Effector CD4-positive, alpha-beta T cell (primary cell): Measurements from ENCODE around the gene PAM16.

ENCODE experiments used
- DNase-seq: peaks from one replicate; pipeline ENCODE4 v3.0.0-alpha.2; 2020

Gene PAM16

GRCh38 chr16:4293822-4294457 is 57.2 kb downstream of the PAM16 start:
- no peak for DNase-seq

- DNase-seq: no peak
Observed at GRCh38 chr16:4293181-4293716, 57.9 kb downstream of the PAM16 start.

- DNase-seq: no peak
Observed at GRCh38 chr16:4291699-4292098, 59.4 kb downstream of the PAM16 start.
